HG02870 (cell line): ENCODE measurements around the gene ZG16.

Source experiments
- ATAC-seq: cut with Tn5 transposase; IDR thresholded peaks from one replicate; pipeline ENCODE4 v1.9.1; 2021; ENCODE audit warnings: mild to moderate bottlenecking, moderate library complexity; ENCODE audit not compliant: unreplicated experiment

ZG16 gene

DNA sequence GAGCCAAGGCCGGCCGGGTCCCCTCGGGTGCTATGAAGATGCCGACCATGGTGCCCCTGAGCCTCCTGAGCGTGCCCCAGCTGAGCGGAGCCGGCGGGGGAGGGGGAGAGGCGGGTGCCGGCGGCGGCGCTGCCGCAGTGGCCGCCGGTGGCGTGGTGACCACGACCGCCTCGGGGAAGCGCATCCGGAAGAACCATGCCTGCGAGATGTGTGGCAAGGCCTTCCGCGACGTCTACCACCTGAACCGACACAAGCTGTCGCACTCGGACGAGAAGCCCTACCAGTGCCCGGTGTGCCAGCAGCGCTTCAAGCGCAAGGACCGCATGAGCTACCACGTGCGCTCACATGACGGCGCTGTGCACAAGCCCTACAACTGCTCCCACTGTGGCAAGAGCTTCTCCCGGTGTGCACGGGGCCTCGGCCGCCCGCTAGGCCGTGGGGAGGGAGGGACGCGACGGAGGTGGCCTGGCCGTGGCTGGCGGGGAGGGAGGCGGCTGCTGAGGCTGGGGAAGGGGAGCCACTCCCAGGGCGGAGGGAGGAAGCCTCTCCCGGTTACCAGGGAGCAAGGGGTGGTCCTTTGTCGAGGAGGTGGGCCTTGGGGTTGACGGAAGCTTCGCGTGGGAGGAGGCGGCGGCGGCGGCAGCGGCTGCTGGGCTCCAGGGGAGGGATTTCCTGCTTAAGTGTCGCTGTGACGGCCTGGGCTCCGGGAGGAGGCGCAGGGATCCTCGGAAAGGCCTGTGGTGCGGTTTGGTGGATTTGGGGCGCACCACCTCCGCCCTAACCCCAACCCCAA lies 29.6 kb downstream of the ZG16 start:
- ATAC-seq: no peak

- ATAC-seq: no peak
Observed at GRCh38 chr16:29808219-29808900, 30.3 kb downstream of the ZG16 start.

- ATAC-seq: no peak
Observed at GRCh38 chr16:29809031-29809747, 31.1 kb downstream of the ZG16 start.

- ATAC-seq: no peak
Observed at GRCh38 chr16:29809850-29810698, 32.0 kb downstream of the ZG16 start.

DNA sequence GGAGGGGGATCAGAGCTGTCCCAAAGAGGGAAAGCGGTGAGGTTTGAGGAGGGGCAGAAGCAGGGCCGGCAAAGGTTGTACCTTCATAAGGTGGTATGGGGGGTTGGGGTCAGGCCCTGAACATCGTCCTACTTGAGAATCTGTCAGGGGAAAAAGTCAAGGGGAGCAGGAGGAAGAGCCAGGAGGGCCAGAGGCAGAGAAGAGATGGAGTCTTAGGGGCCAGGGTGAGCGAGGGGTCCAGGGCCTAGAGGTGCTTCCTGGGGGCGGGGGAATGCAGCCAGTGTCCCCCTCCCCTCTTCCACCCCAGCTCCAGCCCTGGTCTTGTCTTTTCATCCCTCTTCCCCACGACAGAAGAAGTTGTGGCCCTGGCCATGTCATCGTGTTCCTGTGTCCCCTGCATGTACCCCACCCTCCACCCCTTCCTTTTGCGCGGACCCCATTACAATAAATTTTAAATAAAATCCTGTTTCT lies 32.7 kb downstream of the ZG16 start:
- no peak for ATAC-seq

DNA sequence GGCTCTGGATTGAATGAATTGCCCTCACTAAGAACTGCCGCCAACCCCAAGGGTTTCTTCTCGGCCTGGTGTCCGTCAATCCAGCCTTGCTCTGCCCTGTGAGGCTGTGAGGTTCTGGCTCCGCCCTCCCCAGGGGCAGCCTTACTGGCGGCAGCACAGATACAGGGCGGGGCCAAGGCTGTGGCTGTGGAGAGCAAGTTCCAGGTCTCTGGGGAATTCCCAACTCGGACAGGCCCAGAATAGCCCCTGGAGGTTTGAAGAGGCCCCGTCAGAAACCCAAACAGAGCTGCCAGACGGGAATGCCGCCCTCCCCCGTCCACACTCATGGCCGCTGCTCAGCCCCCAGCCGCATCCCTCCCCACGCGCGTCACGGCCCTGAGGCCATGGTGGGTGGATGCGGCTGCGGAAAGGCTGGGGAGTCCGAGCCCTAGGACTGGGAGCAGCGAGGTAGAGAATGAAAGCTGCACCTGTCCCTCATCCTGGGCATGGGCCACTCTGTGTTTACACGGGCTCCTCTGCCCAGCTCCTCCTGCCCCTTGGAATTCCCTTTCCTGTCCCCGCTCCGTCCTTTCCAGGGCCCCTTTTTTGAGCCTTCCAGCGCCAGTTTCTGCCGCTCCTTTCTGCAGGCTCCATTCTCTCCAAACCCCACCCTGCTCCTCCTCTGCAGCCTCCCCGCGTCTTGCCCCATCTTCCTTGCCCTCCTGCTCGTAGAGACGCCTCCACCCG lies 33.3 kb downstream of the ZG16 start:
- ATAC-seq: peak; percentile 42

DNA sequence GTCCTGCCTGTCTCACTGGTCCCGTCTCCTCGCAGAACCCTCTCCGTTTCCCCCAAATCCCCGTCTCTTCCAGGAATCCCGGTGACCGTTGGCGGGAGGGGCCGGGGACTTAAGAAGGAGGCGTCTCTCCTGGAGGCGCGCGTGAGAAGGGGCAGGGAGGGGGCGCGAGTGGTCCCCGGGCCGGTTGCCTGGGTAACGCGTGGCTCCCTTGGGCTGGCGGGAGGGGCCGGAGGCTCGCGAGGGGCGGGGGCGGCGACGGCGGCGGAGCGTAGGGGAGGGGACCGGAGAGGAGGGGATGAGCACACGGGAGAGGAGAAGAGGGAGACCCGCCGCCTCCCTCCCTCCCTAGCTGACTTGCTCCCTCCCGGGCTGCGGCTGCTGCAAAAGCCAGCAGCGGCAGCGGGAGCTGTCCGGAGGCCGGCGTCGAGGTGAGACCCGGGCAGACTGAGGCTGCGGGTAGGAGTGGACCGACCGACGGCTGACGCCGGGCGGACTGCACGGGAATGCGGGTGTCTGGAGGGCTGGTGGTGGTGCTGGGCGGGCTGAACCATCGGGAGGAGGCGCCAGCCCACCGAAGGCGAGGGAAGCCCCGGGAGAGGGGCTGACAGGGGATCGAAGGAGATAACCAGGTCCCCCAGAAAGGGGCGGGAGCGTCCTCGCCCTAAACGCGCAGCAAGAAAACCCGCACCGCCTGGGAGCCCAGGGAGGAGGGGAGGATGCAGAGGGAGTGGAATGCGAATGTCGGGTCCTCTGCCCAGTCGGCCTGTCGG lies 34.0 kb downstream of the ZG16 start, which contains the start of gene PRRT2:
PRRT2 (plus strand) TSS at position 298 of the 770 bp plus-strand sequence. CDS start 862 bp downstream, outside the sequence.
- ATAC-seq: no peak

- ATAC-seq: no peak
Observed at GRCh38 chr16:29812754-29813643, 34.9 kb downstream of the ZG16 start.

DNA sequence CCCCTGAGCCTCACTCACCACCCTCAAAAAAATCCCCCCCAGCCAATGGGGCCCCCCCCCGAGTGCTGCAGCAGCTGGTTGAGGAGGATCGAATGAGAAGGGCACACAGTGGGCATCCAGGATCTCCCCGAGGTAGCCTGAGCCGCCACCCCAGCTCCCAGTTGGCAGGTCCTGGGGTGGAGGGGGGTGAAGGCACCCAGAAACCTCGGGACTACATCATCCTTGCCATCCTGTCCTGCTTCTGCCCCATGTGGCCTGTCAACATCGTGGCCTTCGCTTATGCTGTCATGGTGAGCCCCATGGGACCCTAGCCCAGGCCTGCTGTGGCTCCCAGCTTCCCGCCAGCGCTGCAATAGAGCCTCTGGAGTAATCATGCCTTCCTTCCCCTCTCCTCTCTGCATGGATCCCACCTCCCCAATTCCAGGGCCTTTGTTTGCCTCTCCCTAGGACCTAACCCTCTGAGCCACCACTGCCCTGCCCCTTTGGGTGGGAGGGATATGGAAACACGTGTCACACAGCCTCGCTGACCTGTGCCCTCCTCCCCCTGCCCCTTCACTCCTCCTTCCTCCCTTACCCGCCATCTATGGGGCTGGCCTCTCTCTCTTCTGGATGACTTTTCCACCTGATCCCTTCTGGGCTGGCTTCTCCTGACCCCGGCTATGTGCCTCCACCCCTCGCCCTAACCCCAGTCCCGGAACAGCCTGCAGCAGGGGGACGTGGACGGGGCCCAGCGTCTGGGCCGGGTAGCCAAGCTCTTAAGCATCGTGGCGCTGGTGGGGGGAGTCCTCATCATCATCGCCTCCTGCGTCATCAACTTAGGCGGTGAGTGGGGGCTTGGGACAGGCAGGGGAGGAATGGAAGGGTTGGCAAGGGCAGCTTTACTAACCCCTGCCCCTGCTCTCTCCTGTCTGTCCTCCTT lies 35.8 kb downstream of the ZG16 start:
- no peak for ATAC-seq

DNA sequence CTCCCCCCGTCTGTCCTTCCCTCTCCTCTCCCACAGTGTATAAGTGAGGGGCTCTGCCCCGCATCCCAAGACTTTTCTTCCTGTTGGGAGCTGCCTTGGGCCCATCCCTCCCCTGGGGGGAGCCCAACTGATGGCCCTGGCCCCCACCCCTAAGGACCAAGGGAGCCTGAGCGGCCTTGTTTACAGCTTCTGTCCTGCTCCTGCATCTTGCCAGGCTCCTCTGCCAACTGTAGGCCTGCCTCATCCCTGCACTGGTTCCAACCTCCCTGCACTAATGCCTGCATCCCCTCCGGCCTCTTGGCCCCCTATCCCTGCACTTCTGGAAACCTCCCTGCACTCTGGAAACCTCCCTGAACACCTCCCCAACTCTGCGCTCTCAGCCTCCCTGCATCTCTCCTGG lies 36.5 kb downstream of the ZG16 start:
- no peak for ATAC-seq

DNA sequence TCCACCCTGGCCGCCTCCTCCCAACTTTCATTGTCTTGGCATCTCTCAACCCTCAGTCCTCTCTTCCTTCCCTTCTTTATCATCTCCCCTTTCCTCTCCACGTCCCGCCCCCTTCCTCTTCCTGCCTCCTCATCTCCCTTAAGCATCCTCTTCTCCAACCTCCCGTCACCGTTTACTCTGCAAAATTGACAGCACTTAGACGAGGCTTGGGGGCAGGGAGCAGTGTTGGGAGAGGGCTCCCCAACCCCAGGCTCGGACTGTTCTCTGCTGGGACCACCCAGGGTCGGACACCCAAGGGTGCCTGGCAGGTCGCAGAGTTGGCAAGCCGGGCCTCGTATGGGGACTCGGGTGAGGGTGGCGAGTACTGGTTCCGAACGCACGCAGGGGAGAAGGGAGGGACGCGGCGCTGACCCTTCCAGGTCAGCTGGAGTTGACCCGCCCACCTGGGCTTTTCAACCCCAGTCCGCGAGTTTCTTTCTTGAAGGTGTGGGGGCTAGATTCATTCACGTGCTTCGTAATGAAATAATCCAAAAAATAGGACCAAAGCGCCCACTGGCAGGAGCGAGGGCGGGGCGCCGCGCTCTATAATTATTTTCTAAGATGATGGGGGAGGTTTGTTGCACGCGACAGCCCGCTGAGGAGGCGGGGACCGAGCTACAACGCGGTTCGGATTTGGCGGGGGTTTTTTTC lies 37.1 kb downstream of the ZG16 start:
- ATAC-seq: no peak

DNA sequence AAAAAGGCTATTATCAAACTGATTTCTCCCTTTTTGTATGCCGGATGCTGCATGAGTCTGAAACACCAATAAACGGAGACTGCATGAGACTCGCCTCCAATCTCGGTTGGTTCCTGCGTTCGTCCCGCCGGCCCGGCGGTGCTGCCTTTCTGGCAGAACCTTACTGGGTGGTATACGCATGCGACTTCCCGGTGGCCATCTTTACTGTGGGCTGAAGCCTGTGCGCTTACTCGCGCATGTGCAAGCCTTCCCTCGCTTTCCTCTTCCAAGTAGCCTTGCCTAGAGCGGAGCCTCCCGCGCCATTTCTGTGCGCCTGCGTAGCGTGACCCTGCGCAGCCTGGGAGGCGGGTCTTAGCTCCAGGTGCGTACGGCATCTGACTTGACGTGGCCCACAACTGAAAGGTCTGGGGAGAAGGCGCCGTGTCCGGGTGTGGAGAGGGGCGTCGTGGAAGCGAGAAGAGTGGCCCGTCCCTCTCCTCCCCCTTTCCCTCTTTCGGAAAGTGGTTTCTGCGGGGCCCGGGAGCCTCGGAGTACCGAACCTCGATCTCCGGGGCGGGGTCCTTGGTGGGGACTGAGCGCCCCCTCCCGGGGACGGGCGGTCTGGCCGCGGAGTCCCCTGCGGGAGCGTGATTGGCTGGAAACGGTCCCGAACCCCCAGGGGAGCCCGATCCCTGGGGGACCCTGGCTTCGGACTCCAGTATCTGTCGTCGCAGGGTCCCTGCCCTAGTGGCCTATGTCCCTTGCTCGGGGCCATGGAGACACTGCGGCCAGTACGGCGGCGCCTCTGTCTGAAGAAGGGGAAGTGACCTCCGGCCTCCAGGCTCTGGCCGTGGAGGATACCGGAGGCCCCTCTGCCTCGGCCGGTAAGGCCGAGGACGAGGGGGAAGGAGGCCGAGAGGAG lies 38.0 kb downstream of the ZG16 start, which contains the start of gene PAGR1:
PAGR1 (plus strand) TSS at position 360 of the 901 bp plus-strand sequence; CDS start at position 734, 374 bp downstream.
- peak; percentile 52 for ATAC-seq

- no peak for ATAC-seq
Observed at GRCh38 chr16:29816694-29817441, 38.8 kb downstream of the ZG16 start.

DNA sequence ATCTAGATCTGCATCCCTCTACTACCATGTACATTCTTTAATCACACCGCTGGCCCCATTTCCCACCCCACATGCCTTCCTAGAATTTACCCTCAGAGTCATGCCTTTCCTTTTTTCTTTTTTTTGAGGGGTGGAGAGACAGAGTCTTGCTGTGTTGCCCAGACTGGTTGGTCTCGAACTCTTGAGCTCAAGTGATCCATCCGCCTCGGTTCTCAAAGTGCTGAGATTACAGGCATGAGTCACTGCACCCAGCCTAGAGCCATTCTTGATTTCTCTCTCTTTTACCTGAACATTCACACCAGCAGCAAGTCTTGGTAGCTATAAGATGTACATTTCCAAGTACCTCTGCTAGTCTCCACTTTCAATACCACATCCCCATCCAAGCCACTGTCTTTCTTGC lies 40.0 kb downstream of the ZG16 start:
- no peak for ATAC-seq

GRCh38 chr16:29819506-29819905 lies 41.5 kb downstream of the ZG16 start:
- no peak for ATAC-seq
